ENCODE data around the gene TBX15.

TBX15 gene

DNA sequence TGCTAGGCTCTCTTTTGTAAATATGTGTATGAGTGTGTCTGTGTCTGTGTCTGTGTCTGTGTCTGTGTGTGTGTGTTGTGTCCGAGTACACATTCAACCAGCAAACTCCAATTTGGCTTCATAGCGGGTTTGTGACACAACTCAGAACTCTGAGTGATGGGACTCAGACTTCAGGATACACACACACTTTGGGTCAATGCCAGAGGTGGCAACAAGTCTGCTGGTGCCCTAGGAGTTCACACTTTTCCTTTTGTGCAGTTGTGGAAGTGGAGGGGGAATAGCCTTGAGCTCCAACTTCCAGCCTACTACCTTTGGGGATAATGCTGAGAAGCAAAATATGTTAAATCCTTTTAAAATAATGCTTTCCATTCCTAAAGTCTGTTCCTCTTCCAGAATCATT, 16.6 kb upstream of the TBX15 start:
- Histone ChIP-seq H3K9me3 (no peaks in the 10 kb centered on the region), H3K4me3 (ENCODE audit: low read depth in 1 of 2, low read length in 1 of 2) (no peak overlapping the region), H3K4me1 (ENCODE audit: control insufficient read depth in 1 of 2, insufficient read depth in 1 of 2, low read depth in 1 of 2, low read length in 1 of 2) (no peaks in the 10 kb centered on the region), H3K27ac (no peak overlapping the region), H3K27me3 (peaks cover 100% of the 10 kb centered on the region), H3K36me3 (no peaks in the 10 kb centered on the region)
- TF ChIP-seq, protein P1, sequence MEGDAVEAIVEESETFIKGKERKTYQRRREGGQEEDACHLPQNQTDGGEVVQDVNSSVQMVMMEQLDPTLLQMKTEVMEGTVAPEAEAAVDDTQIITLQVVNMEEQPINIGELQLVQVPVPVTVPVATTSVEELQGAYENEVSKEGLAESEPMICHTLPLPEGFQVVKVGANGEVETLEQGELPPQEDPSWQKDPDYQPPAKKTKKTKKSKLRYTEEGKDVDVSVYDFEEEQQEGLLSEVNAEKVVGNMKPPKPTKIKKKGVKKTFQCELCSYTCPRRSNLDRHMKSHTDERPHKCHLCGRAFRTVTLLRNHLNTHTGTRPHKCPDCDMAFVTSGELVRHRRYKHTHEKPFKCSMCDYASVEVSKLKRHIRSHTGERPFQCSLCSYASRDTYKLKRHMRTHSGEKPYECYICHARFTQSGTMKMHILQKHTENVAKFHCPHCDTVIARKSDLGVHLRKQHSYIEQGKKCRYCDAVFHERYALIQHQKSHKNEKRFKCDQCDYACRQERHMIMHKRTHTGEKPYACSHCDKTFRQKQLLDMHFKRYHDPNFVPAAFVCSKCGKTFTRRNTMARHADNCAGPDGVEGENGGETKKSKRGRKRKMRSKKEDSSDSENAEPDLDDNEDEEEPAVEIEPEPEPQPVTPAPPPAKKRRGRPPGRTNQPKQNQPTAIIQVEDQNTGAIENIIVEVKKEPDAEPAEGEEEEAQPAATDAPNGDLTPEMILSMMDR (IDR thresholded peaks at IDR 0.05): no peak

DNA sequence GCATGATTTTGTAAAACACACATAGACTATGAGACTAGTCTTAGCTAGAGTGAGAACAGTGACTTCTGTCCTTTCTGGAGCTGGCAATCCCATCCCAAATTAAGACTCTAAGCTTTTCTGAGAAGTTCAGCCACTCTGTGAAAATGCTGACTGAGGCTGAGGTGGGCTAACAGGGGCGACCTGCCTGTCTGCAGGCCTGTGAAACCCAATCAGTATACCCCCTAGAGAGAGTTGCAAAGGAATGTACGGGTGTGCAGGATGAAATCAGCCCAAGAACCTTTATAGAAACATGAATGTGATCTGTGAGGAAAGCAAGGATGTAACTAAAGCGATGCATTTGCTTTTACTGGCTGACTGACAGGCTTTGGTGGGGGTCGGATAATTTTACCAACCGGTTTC, 16.0 kb upstream of the TBX15 start:
- Histone ChIP-seq H3K36me3 (no peaks in the 10 kb centered on the region), H3K4me1 (ENCODE audit: control insufficient read depth in 1 of 2, insufficient read depth in 1 of 2, low read depth in 1 of 2, low read length in 1 of 2) (no peaks in the 10 kb centered on the region), H3K4me3 (ENCODE audit: low read depth in 1 of 2, low read length in 1 of 2) (no peak overlapping the region), H3K9me3 (no peaks in the 10 kb centered on the region), H3K27me3 (peaks cover 100% of the 10 kb centered on the region), H3K27ac (no peak overlapping the region)
- TF ChIP-seq, protein P1 (IDR thresholded peaks at IDR 0.05): no peak

DNA sequence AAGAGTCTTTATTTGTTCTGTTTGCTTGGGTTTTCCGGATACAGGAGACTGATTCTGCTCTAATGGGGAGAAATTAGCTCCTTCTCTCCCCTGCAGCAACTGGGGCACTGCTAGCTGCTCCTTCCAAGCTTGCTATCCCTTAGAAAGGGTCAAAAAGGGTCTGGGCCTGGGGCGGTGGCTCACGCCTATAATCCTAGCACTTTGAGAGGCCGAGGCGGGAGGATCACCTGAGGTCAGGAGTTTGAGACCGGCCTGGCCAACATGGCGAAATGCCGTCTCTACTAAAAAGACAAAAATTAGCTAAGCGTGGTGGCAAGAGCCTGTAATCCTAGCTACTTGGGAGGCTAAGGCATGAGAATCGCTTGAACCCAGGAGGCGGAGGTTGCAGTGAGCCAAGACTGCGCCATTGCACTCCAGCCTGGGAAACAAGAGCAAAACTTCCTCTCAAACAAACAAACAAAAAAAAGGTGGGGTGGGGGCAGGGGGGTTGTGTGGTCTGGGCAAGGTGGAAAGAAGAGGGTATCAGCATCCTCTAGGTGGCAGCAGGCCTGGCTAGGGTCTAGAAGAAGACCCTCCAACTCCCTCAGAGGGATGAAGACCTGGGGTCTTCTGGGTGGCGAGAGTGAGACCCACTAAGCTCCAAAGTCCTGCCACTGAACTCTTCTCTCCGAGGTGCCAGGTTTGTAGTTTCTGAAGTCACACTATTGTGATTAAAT, 15.4 kb upstream of the TBX15 start:
- Histone ChIP-seq H3K4me1 (ENCODE audit: control insufficient read depth in 1 of 2, insufficient read depth in 1 of 2, low read depth in 1 of 2, low read length in 1 of 2) (no peaks in the 10 kb centered on the region), H3K27ac (no peak overlapping the region), H3K9me3 (no peaks in the 10 kb centered on the region), H3K36me3 (no peaks in the 10 kb centered on the region), H3K4me3 (ENCODE audit: low read depth in 1 of 2, low read length in 1 of 2) (no peak overlapping the region), H3K27me3 (peaks cover 100% of the 10 kb centered on the region)
- TF ChIP-seq, protein P1 (IDR thresholded peaks at IDR 0.05): no peak

DNA sequence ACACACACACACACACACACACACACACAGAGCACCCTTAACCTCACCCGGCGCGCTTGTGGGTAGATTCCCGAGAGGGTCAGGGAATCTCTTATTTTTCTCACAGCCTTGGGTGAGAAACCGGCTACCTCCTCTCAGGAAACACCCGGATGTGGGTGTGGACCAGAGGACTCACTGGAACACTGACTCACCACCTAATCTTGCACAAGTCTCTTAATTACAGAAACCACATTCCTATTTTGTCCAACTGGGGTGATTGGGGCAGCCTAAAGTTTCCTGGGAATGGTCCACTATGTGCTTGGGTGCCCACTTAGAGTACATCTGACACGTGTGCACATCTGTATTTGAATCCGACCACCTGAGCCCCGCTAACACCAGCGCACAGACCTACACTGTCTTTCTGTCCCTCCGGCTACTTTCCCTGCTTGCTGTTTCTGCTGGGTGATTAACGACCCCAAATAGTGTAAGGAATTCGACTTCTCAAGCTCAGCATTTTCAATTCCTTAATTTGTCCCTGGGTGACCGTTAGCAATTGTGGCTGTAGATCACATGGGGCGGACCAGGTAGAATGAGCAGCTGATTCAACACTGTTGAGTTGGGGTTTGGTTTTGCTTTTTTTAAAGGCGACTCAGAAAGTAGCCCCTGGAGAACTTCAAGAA, 14.0 kb upstream of the TBX15 start:
- TF ChIP-seq, protein P1 (IDR thresholded peaks at IDR 0.05): no peak
- H3K4me3 ChIP-seq (ENCODE audit: low read depth in 1 of 2, low read length in 1 of 2): no peak overlapping the region
- H3K4me1 ChIP-seq (ENCODE audit: control insufficient read depth in 1 of 2, insufficient read depth in 1 of 2, low read depth in 1 of 2, low read length in 1 of 2): no peaks in the 10 kb centered on the region
- H3K9me3 ChIP-seq: no peaks in the 10 kb centered on the region
- H3K27ac ChIP-seq: no peak overlapping the region
- H3K36me3 ChIP-seq: no peaks in the 10 kb centered on the region
- peaks cover 100% of the 10 kb centered on the region for H3K27me3 ChIP-seq

DNA sequence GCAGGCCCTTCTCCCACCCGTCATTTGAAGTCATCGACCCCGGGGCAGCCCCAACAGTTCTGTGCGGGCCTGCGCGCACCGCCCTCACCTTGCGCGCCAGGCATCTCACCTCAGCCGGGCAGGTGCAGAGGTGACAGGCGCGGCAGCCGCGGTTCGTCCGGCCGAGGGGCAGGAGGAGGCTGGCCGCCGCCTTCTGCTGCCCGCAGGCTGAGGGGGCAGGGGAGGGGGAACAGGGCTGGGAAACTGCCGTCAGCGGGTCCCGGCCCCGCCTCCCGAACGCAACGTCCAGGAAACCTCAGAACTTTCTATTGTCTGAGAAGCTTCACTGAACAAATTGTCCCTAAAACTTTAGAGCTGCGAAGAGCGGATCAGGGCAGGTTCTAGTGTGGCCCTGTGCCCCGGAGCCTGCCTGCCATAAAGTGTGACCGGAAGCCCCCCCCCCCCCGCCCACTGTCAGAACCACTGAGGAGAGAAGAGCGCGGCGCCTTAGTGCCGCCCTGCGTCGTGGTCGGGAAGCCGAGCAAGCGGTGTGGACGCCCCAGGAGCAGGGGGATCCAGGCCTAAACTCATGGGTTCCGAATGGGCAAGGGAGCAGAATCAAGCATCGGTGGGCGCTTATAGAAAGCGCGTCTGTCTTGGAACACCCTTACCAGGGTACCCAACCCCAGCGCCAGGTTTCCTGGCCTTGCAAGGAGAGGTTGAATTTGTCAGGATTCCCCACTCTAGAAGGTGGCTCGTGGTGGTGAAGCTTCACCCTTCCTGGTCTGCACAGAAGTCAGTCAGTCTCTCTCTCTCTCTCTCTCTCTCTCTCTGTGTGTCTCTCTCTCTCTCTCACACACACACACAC, 13.3 kb upstream of the TBX15 start:
- Histone ChIP-seq H3K27me3 (peaks cover 100% of the 10 kb centered on the region), H3K36me3 (no peaks in the 10 kb centered on the region), H3K27ac (no peak overlapping the region), H3K4me3 (ENCODE audit: low read depth in 1 of 2, low read length in 1 of 2) (no peak overlapping the region), H3K9me3 (no peaks in the 10 kb centered on the region), H3K4me1 (ENCODE audit: control insufficient read depth in 1 of 2, insufficient read depth in 1 of 2, low read depth in 1 of 2, low read length in 1 of 2) (no peaks in the 10 kb centered on the region)
- TF ChIP-seq, protein P1 (IDR thresholded peaks at IDR 0.05): no peak
